GM23338 (cell line): Measurements from ENCODE around the gene MYO18B. TPM values are rescaled to one million over a fixed set of nuclear protein-coding genes. Genes with fewer than 3 reads are reported as not detected.

Experiments used
- ATAC-seq: fragments of 200-7000 bp; cut with Tn5 transposase; 3 replicates; pipeline ENCODE4 v1.9.1; 2020
- DNase-seq: peaks from one replicate; pipeline ENCODE4 v3.0.0-alpha.2; 2015; ENCODE audit warnings: low spot score
- H2AFZ ChIP-seq: fragments of 200-600 bp; sonication (generic); 2 replicates; pipeline ENCODE4 v1.8.0; 2016; ENCODE audit warnings: antibody characterized with exemption, mild to moderate bottlenecking, moderate library complexity
- H3F3A ChIP-seq: fragments of 200-600 bp; sonication (generic); replicated peaks from 2 replicates; pipeline ENCODE4 v1.8.0; 2017; ENCODE audit warnings: antibody characterized with exemption, mixed run types, low read depth
- H3K27ac ChIP-seq: fragments of 200-600 bp; sonication (generic); 2 replicates; pipeline ENCODE4 v1.6.1; 2016; ENCODE audit warnings: low read depth
- H3K27me3 ChIP-seq: fragments of 200-600 bp; sonication (generic); 2 replicates; pipeline ENCODE4 v1.8.0; 2016; ENCODE audit warnings: mild to moderate bottlenecking, mixed run types, moderate library complexity; ENCODE audit not compliant: insufficient read depth
- H3K36me3 ChIP-seq: fragments of 200-600 bp; sonication (generic); 2 replicates; pipeline ENCODE4 v1.8.0; 2016; ENCODE audit warnings: mild to moderate bottlenecking; ENCODE audit not compliant: insufficient read depth
- H3K4me1 ChIP-seq: fragments of 200-600 bp; sonication (generic); 2 replicates; pipeline ENCODE4 v1.8.0; 2016; ENCODE audit warnings: mild to moderate bottlenecking, moderate library complexity; ENCODE audit not compliant: insufficient read depth
- H3K4me2 ChIP-seq: fragments of 200-600 bp; sonication (generic); 2 replicates; pipeline ENCODE4 v1.7.1; 2017; ENCODE audit warnings: mixed run types
- H3K4me3 ChIP-seq: fragments of 200-600 bp; sonication (generic); 2 replicates; pipeline ENCODE4 v1.6.1; 2016; ENCODE audit warnings: mixed run types
- H3K79me2 ChIP-seq: fragments of 200-600 bp; sonication (generic); replicated peaks from 2 replicates; pipeline ENCODE4 v1.8.0; 2017; ENCODE audit warnings: mild to moderate bottlenecking; ENCODE audit not compliant: insufficient read depth
- H3K9me2 ChIP-seq: fragments of 200-600 bp; sonication (generic); 2 replicates; pipeline ENCODE4 v1.8.0; 2017; ENCODE audit not compliant: insufficient read depth
- H4K20me1 ChIP-seq: fragments of 200-600 bp; sonication (generic); replicated peaks from 2 replicates; pipeline ENCODE4 v1.8.0; 2017; ENCODE audit warnings: mild to moderate bottlenecking; ENCODE audit not compliant: insufficient read depth
- H3K27ac Mint-ChIP-seq: 2 replicates; pipeline ENCODE4 v1.8.0; 2020; ENCODE audit warnings: inconsistent platforms, mild to moderate bottlenecking, moderate library complexity, mixed read lengths
- H3K27me3 Mint-ChIP-seq: 3 replicates; pipeline ENCODE4 v1.8.0; 2022; ENCODE audit warnings: low read depth, mild to moderate bottlenecking, moderate library complexity, mixed read lengths, inconsistent platforms; ENCODE audit not compliant: insufficient read depth, poor library complexity
- H3K36me3 Mint-ChIP-seq: 3 replicates; pipeline ENCODE4 v1.8.0; 2021; ENCODE audit warnings: low read depth, mild to moderate bottlenecking, inconsistent platforms, moderate library complexity, mixed read lengths
- H3K4me1 Mint-ChIP-seq: 3 replicates; pipeline ENCODE4 v1.8.0; 2020; ENCODE audit warnings: mild to moderate bottlenecking, inconsistent platforms, mixed read lengths
- H3K4me3 Mint-ChIP-seq: 3 replicates; pipeline ENCODE4 v1.8.0; 2021; ENCODE audit warnings: moderate library complexity, mild to moderate bottlenecking, inconsistent platforms, mixed read lengths
- H3K9me3 Mint-ChIP-seq: 3 replicates; pipeline ENCODE4 v1.8.0; 2020; ENCODE audit warnings: moderate library complexity, mild to moderate bottlenecking, inconsistent platforms, mixed read lengths
- CREB1 ChIP-seq: fragments of 250-450 bp; sonication (Bioruptor Pico); IDR thresholded peaks from 2 replicates; pipeline ENCODE4 v1.5.0; 2020; ENCODE audit warnings: low read depth, mild to moderate bottlenecking, moderate library complexity
- CTCF ChIP-seq, 2 experiments: fragments of 200-600 bp in 1 of 2; sonication (generic) in 1 of 2; conservative IDR thresholded peaks; 2 replicates each; pipeline versions ENCODE4 v1.5.1 to v1.6.1; 2016 to 2017; ENCODE audit warnings: antibody characterized with exemption in 2 of 2, low read depth in 2 of 2, mild to moderate bottlenecking in 2 of 2, moderate library complexity in 1 of 2
- ETS1 ChIP-seq: IDR thresholded peaks from 2 replicates; pipeline ENCODE4 v1.6.1; 2016; ENCODE audit warnings: antibody characterized with exemption
- EZH2 ChIP-seq: fragments of 200-600 bp; sonication (generic); IDR thresholded peaks from one replicate; pipeline ENCODE4 v1.8.0; 2017; ENCODE audit warnings: antibody characterized with exemption, mild to moderate bottlenecking, low read depth; ENCODE audit not compliant: unreplicated experiment
- EZH2phosphoT487 ChIP-seq: fragments of 200-600 bp; sonication (generic); IDR thresholded peaks from one replicate; pipeline ENCODE4 v1.8.1; 2018; ENCODE audit warnings: antibody characterized with exemption; ENCODE audit not compliant: unreplicated experiment
- JUNB ChIP-seq: IDR thresholded peaks from one replicate; pipeline ENCODE4 v1.6.1; 2016; ENCODE audit warnings: antibody characterized with exemption; ENCODE audit not compliant: unreplicated experiment
- POLR2AphosphoS5 ChIP-seq: IDR thresholded peaks from 2 replicates; pipeline ENCODE4 v1.6.1; 2016; ENCODE audit warnings: antibody characterized with exemption, low read depth
- REST ChIP-seq: IDR thresholded peaks from one replicate; pipeline ENCODE4 v1.6.1; 2018; ENCODE audit warnings: antibody characterized with exemption; ENCODE audit not compliant: unreplicated experiment
- STAT1 ChIP-seq: IDR thresholded peaks from one replicate; pipeline ENCODE4 v1.6.1; 2016; ENCODE audit warnings: antibody characterized with exemption; ENCODE audit not compliant: unreplicated experiment
- ZNF114 ChIP-seq: fragments of 250-450 bp; sonication (Bioruptor Pico); IDR thresholded peaks from 2 replicates; pipeline ENCODE4 v1.5.0; 2020; ENCODE audit warnings: mild to moderate bottlenecking, moderate library complexity
- polyA plus RNA-seq: library from polyadenylated mRNA; unstranded; fragments of >200 nt; fragmentation: Nextera tagmentation; extraction: Ambion mirVana; gene quantifications from 2 replicates; pipeline ENCODE4 v1.2.1, GENCODE V29; 2016
- total RNA-seq: library from RNA; depleted of rRNA; stranded (reverse); fragments of >200 nt; shearing (Covaris generic); gene quantifications from 2 replicates; pipeline ENCODE4 v1.2.3, GENCODE V29; 2014

The MYO18B gene
- total and polyA plus RNA-seq, 2 experiments from 2014 or later = 0.36 to 0.45 TPM

- no peak for TF ChIP-seq EZH2
- TF ChIP-seq REST = no peak
- no peak for TF ChIP-seq STAT1
- no peak for TF ChIP-seq ETS1
- TF ChIP-seq ZNF114 (CRISPR knock-in tag) = no peak
- no peak for TF ChIP-seq EZH2phosphoT487
- TF ChIP-seq POLR2AphosphoS5 = no peak
- no peak for TF ChIP-seq CTCF (conservative IDR thresholded peaks at IDR 0.05; ENCODE audit: low read depth in 2 of 2)
- no peak for TF ChIP-seq JUNB
These were observed 23.8 kb downstream of the MYO18B start (continued) for GRCh38 chr22:25765801-25766200.

GRCh38 chr22:25766418-25766817, 24.4 kb downstream of the MYO18B start:
- H4K20me1 ChIP-seq = no peaks in the 10 kb centered on the region
- DNase-seq (no peak), ATAC-seq (no peak)
- Mint-ChIP-seq H3K27ac (no peak overlapping the region), H3K36me3 (no peaks in the 10 kb centered on the region; the same call in 2 of the 3 replicates), H3K4me1 (no peaks in the 10 kb centered on the region), H3K27me3 (no peaks in the 10 kb centered on the region), H3K9me3 (peaks cover 9% of the 10 kb centered on the region; the same call in 2 of the 3 replicates), H3K4me3 (no peak overlapping the region)
- H3K27me3 ChIP-seq = no peaks in the 10 kb centered on the region
- H3K4me3 ChIP-seq = no peak overlapping the region
- no peaks in the 10 kb centered on the region for H3K4me1 ChIP-seq
- H3F3A ChIP-seq = no peaks in the 10 kb centered on the region
- H3K79me2 ChIP-seq = no peaks in the 10 kb centered on the region
- H3K36me3 ChIP-seq = no peaks in the 10 kb centered on the region
- H3K27ac ChIP-seq = no peak overlapping the region
- H3K9me2 ChIP-seq = 0 out of 2 replicates have a peak, but pooled peaks cover 4% of the 10 kb centered on the region
- H3K4me2 ChIP-seq = no peak overlapping the region
- no peak overlapping the region for H2AFZ ChIP-seq
- no peak for TF ChIP-seq ETS1
- TF ChIP-seq CREB1 (CRISPR knock-in tag) = no peak
- no peak for TF ChIP-seq POLR2AphosphoS5
- no peak for TF ChIP-seq REST
